Stimulated activated CD4-positive, alpha-beta T cell treated with anti-CD3 and anti-CD28 coated beads, Interleukin-15, amount 100 ng/mL, for 48 hours (primary cell): ENCODE data around the gene ALB.

ENCODE experiments used
- DNase-seq, 2 donors: peaks; one replicate each; pipeline ENCODE4 v3.0.0-alpha.2; 2020; ENCODE audit warnings: low read depth in 2 of 2

ALB gene

DNA sequence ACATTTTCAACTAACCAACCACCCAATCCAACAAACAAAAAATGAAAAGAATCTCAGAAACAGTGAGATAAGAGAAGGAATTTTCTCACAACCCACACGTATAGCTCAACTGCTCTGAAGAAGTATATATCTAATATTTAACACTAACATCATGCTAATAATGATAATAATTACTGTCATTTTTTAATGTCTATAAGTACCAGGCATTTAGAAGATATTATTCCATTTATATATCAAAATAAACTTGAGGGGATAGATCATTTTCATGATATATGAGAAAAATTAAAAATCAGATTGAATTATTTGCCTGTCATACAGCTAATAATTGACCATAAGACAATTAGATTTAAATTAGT, 27.7 kb downstream of the ALB start:
- no peak for DNase-seq

DNA sequence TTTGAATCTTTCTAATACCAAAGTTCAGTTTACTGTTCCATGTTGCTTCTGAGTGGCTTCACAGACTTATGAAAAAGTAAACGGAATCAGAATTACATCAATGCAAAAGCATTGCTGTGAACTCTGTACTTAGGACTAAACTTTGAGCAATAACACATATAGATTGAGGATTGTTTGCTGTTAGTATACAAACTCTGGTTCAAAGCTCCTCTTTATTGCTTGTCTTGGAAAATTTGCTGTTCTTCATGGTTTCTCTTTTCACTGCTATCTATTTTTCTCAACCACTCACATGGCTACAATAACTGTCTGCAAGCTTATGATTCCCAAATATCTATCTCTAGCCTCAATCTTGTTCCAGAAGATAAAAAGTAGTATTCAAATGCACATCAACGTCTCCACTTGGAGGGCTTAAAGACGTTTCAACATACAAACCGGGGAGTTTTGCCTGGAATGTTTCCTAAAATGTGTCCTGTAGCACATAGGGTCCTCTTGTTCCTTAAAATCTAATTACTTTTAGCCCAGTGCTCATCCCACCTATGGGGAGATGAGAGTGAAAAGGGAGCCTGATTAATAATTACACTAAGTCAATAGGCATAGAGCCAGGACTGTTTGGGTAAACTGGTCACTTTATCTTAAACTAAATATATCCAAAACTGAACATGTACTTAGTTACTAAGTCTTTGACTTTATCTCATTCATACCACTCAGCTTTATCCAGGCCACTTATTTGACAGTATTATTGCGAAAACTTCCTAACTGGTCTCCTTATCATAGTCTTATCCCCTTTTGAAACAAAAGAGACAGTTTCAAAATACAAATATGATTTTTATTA, 28.3 kb downstream of the ALB start:
- DNase-seq: no peak

DNA sequence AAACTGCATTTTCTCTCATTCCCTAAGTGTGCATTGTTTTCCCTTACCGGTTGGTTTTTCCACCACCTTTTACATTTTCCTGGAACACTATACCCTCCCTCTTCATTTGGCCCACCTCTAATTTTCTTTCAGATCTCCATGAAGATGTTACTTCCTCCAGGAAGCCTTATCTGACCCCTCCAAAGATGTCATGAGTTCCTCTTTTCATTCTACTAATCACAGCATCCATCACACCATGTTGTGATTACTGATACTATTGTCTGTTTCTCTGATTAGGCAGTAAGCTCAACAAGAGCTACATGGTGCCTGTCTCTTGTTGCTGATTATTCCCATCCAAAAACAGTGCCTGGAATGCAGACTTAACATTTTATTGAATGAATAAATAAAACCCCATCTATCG, 29.1 kb downstream of the ALB start:
- DNase-seq: no peak

DNA sequence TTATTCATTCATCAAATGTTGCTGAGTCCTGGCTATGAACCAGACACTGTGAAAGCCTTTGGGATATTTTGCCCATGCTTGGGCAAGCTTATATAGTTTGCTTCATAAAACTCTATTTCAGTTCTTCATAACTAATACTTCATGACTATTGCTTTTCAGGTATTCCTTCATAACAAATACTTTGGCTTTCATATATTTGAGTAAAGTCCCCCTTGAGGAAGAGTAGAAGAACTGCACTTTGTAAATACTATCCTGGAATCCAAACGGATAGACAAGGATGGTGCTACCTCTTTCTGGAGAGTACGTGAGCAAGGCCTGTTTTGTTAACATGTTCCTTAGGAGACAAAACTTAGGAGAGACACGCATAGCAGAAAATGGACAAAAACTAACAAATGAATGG, 30.2 kb downstream of the ALB start:
- no peak for DNase-seq

DNA sequence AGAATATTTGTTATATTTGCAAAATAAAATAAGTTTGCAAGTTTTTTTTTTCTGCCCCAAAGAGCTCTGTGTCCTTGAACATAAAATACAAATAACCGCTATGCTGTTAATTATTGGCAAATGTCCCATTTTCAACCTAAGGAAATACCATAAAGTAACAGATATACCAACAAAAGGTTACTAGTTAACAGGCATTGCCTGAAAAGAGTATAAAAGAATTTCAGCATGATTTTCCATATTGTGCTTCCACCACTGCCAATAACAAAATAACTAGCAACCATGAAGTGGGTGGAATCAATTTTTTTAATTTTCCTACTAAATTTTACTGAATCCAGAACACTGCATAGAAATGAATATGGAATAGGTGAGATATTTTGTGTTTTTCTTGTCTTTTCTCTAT, 31.9 kb downstream of the ALB start, which contains the start of gene AFP:
TSS of gene AFP (plus strand) at position 238 of the 400 bp plus-strand sequence. CDS start at position 280, 42 bp downstream.
- no peak for DNase-seq

DNA sequence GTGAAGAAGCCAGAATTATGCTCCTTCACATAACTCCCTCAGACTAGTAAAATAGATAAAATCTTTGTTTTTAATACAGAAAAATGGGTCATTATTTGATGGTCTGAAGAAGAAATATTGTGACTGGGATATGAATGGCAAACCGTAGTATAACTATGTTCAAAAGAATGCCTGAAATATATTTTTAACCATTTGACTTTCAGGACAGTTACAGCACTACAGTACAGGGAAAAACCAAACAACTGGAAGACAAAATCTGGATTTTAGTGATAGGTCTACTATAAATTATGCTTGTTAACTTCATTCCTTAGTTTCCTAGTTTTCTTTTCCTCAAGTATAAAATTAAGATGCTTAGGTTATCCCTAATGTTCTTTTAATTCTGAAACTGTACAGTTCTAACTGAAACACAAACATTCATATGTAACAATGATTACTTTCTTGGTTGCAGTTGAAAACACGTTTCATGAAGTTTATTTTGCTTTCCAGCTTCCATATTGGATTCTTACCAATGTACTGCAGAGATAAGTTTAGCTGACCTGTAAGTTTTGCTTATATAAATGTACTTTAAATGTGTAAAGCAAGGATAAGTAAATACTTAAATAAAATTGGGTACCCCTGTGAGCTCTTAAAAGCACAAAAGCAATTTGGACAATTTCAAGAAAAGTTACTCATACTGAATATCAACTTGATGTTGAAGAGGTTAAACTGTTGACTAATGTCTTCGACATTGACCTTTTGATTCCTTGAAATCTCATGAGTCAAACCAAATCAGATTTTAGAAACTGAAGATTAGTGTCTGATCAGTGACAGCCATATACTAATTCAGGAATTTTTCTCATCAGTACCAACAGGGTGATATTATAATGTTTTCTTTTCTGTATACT, 32.8 kb downstream of the ALB start:
- DNase-seq: no peak

DNA sequence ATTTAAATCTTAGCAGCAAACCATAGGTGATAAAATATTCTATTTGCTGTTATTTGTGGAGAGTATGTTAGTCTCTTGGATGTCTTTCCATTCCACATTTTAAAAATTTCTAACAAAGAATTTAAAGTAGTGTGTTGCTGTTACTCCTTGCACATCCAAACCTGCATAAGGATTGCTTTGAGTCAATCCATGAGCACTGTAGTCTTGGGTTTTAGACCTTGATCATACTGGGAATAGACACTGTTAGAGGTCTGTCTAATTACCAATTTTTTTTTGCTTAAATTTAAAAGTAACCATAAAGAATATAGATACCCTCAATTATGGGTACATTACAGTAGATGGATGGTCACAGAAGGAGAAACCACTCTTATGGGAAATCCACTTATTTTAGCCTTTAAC, 33.5 kb downstream of the ALB start:
- DNase-seq: no peak

DNA sequence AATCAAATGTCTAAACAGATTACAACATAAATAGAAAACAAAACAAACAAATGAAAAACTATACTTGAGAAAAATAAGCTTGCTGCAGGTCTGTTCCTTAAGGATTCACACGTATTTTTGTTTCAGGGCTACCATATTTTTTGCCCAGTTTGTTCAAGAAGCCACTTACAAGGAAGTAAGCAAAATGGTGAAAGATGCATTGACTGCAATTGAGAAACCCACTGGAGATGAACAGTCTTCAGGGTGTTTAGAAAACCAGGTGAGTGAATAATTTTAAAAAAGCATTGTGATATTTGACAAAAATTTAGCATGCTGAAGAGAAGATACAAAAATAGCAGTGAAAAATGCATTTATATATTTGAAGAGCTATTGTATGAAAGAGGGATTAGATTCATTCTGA, 34.0 kb downstream of the ALB start:
- DNase-seq: no peak

DNA sequence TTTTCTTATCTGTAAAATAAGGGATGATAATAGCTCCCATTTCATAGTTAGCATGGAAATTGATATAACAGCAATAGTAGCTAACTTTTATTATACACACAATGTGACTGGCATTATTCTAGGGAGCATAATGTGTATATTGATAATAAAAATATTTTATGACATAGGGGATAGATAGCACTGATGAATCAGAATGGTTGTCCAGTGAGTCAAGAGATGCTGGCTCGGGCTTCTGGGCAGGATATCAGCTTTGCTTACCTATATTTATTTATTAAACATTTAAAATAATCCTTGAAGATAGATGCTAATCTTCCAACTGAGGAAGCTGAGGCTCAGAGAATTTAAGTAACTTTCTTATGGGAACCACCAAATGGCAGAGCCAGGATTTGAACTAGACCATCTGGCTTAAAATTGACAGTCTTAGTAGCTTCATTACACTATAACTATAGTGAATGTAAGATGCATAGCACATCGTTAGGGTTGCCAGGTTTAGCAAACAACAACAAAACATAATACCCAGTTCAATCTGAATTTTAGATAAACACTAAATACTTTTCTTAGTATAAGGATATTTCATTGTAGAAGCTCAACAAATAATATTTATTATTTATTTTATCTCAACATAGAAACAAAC, 34.6 kb downstream of the ALB start:
- DNase-seq: no peak

DNA sequence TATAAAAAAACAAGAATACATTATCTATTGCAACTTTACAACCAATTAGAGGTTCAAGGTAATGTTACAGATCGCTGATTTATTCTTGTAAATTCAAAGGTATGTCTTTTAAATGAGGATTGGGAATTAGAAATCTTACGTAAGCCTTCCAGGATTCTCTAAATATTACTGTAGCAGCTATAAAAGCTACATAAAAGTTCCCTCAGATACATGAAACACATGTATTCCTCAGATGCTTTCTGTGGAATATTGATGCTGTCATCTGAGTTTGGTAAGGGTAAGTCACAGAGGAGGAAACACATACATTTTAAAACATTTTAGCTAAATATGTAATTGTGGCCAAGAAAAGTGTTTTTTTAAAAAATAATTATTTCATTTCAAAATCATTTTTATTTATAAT, 35.4 kb downstream of the ALB start:
- no peak for DNase-seq

DNA sequence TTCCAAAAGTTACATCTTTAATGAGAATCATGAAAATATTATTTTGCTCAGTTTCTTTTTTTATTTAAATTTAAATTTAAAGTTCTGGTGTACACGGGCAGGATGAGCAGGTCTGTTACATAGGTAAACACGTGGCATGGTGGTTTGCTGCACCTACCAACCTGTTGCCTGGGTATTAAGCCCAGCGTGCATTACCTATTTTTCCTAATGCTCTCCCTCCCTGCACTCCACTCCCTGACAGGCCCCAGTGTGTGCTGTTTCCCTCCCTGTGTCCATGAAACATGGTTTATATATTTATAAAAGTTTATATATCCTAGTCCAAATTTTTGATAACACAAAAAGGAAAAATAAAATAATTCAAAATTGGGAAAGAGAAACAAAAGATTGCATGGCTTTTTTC, 35.9 kb downstream of the ALB start:
- no peak for DNase-seq

DNA sequence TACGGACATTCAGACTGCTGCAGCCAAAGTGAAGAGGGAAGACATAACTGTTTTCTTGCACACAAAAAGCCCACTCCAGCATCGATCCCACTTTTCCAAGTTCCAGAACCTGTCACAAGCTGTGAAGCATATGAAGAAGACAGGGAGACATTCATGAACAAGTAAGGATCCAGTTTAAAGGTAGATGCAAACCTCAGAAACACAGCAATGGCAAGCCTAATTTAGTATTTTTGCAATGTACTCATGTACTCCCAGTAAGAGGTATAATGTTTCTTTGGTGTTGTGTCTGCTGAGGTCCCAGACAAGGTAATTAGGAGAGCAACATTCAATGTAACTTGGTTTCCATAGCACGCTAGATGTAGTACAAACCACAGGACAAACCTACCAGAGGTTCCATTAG, 36.6 kb downstream of the ALB start:
- DNase-seq: no peak

DNA sequence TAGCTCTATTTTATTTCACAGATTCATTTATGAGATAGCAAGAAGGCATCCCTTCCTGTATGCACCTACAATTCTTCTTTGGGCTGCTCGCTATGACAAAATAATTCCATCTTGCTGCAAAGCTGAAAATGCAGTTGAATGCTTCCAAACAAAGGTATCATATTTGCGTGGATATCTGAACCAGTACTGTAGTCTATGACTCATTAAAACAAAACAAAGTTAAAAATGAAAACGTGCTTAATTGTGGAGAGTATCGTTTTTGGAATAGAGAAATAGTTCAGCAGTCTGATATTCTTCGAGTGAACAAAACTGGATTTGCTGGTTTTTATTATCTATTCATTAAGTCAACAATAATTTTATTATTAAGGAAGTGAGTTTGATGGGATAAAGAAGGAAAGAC, 38.2 kb downstream of the ALB start:
- DNase-seq: no peak

DNA sequence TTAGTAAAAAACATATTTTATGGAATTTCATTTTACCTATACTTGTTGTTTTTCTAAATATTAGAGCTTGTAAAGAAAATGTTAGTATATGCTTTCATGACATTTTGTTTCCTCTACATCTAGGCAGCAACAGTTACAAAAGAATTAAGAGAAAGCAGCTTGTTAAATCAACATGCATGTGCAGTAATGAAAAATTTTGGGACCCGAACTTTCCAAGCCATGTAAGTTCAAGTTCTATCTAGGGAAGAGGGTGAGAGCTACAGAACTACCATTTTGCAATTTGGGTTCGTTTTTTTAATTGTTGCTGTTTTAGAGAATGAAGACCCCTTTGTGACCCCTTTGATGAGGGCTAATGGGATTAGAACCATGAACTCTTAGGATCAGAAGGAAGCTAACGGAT, 39.1 kb downstream of the ALB start:
- DNase-seq: no peak

DNA sequence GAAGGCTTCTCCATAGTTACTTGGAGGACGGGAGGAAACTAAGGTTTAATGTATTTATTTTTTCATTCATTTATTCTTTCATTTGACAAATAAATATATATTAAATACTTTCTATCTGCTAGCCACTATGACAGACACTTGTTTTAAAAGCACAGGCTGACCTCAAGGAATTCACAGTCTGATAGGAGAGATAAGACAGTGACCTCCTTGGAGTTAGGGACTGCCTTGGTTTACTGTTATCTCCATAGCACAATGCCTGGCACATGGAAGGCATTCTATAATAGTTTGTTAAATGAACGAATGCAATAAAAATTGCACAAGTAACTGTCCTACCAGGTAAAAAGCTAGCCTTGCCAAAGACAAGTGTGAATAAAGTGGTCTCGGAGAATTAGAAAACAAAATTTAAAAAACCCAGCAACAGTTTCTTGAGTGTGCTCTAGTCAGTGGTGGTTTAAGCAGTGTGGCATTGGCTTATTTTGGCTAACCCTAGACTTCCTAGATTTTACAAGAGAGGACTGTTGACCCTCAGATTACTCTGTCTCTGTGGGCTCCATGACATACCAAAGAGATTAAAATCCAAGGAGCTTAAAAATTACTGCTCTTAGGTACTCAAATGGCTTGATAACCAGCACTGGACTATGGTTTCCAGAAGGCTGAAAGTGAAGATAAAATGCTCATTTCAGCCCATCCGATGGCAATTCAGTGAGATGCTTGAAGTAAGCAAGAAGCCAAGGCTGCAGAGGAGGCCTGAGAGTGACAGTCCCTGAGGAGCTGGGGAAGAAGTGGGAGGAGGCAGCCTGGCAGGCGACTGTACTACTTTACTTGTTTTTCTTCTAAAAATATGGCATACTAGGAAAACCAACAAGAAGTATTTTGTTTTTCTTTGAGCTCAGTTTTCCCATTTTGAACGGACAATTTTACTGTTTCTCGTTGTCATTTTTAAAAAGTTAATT, 41.6 kb downstream of the ALB start:
- DNase-seq: no peak

DNA sequence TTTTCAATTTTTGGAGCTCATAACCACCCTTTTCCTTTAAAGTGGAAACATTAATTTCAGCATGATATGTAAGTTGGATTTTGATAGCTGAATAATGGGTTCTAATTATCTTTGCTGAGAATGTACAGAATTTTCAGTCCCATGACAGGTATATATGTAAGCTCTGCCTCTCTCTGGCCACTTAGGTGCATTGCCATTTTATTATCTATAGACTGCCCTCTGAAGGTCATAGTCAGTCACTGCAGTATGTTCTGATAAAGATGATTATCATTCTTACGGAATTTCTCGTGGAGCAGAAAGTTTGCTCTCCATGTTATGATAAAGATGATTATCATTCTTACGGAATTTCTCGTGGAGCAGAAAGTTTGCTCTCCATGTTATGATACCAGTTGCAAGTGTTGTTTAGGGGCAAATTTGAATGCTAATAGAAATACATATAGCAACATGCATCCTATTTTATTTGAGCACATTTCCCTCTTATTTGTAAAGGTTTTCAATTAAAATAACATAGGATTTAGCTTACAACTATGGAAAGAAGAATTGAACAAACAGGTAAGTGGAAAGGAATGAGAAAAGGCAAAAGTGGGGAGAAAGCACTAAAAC, 42.4 kb downstream of the ALB start:
- DNase-seq: no peak

DNA sequence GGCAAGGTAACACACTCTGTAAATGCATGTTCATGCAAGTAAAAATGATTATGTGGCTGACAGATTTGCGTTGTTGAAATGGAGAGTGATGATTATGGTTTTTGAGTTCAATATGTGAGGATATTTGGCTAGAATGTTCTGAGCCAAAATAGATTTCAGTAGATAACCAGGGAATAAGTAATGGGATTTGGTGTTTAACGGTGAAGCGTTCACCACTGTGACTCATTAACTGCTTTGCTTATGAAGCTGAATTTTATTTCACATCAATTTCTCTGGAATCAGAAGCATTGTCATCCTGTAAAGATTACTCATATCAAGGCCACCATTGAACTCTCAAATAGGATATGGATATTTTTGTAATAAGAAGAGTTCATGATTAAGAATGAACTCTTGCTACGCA, 43.6 kb downstream of the ALB start:
- no peak for DNase-seq

DNA sequence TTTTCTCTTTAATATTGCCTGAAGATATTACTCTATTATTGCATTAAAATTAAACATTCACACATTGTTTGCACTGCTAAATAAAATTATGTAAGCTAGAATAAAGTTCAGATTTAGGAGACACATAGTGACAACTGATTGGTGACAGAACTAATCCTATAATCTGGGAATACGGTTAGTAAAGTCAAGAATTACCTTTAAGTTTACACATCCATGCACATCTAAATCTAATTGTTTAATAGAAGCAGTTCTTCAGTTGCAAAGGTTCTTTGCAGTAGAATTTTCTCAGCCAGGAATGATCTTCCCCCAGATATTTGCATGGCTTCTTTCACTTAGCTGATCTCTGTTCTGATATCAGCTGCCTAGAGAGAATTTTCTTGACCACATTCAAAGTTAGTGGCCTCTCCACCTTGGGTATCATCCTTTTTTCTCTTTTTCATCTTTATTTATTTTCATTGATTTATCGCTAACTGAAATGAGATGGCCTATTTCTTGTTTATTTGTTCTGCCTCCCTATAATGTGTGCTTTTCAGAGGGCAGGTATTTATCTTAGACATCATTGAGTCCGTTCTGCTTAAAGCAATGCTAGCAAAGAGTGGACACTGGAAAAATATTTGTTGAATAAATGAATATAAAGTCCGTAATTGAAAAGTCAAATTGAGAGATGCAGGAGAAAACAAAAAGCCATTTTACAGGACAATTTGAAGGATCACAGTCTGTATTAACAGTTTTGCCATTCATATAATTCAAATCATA, 44.5 kb downstream of the ALB start:
- DNase-seq: no peak

DNA sequence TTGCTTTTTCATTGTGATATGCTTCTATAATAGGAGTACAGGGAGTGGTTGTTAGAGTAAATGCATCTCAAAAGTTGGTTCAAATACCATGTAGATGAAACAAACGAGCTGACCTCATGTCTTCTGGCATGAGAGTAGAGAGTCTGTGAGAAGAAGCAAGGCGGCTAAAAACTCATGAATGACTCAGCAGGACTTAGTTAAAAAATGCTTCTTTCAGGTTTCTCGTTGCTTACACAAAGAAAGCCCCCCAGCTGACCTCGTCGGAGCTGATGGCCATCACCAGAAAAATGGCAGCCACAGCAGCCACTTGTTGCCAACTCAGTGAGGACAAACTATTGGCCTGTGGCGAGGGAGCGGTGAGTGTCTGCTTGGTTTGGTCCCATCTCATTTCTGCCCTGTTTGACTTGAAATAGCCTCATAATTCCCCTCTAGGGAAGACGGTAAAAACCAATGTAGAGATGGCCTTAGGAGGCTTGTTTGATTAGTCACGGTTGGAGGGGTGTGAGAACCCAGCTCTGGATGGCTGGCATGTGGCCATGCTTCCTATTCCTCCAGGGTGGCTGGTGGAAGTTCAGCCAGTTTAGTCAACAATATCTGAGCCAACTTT, 46.4 kb downstream of the ALB start:
- no peak for DNase-seq

DNA sequence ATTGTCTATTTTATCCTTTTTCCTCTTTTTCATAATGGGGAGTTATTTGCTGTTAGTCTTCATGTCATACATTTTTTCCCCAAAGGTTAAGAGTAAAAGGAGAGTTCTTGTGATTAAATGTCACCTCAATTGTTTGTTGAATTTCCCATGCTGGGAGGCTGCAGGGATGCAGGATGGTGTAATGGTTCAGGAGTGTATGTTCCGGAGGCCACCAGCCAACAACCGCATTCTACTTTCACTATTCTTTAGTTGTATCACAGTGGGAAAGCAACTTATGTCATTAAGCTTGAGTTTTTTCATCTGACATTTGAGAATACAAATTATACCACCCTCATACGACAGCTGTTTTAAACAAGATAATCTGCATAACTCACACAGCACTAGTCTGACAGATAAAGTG, 47.3 kb downstream of the ALB start:
- no peak for DNase-seq
